Chondrocyte (in vitro differentiated cells): ENCODE results near the gene ANO4. TPM values are rescaled to one million over a fixed set of nuclear protein-coding genes. Genes with fewer than 3 reads are reported as not detected.

Experiments used
- DNase-seq: peaks from one replicate; pipeline ENCODE4 v3.0.0; 2021; ENCODE audit warnings: mixed read lengths, low spot score
- H3K27ac Mint-ChIP-seq: one replicate; pipeline ENCODE4 v1.8.0; 2021; ENCODE audit warnings: mild to moderate bottlenecking, moderate library complexity, mixed read lengths; ENCODE audit not compliant: unreplicated experiment
- H3K27me3 Mint-ChIP-seq: 2 replicates; pipeline ENCODE4 v1.8.0; 2021; ENCODE audit warnings: low read depth, mixed read lengths
- H3K36me3 Mint-ChIP-seq: 2 replicates; pipeline ENCODE4 v1.8.0; 2021; ENCODE audit warnings: low read depth, mixed read lengths
- H3K4me1 Mint-ChIP-seq: 2 replicates; pipeline ENCODE4 v1.8.0; 2021; ENCODE audit warnings: low read depth, mild to moderate bottlenecking, mixed read lengths
- H3K4me3 Mint-ChIP-seq: one replicate; pipeline ENCODE4 v1.8.0; 2021; ENCODE audit warnings: mild to moderate bottlenecking, moderate library complexity, mixed read lengths; ENCODE audit not compliant: unreplicated experiment
- H3K9me3 Mint-ChIP-seq: 2 replicates; pipeline ENCODE4 v1.8.0; 2021; ENCODE audit warnings: low read depth, mixed read lengths
- total RNA-seq: library from RNA; stranded (reverse); gene quantifications from 3 replicates; pipeline ENCODE4 v1.2.1, GENCODE V29; 2021
- TF ChIP-seq, protein P1 (sequence below): fragments of 200-600 bp; sonication (generic); IDR thresholded peaks from 2 replicates; pipeline ENCODE4 v1.5.0; 2021; ENCODE audit warnings: antibody characterized with exemption, mild to moderate bottlenecking, moderate library complexity

ANO4 gene
- total RNA-seq, 1 donor from 2014 or later = 9.2 TPM

GRCh38 chr12:100823963-100824362 is 29.4 kb downstream of the ANO4 start:
- peak overlapping the region; percentile 70 for H3K27ac Mint-ChIP-seq
- peaks cover 7% of the 10 kb centered on the region for H3K4me1 Mint-ChIP-seq
- no peaks in the 10 kb centered on the region for H3K27me3 Mint-ChIP-seq
- TF ChIP-seq, protein P1, sequence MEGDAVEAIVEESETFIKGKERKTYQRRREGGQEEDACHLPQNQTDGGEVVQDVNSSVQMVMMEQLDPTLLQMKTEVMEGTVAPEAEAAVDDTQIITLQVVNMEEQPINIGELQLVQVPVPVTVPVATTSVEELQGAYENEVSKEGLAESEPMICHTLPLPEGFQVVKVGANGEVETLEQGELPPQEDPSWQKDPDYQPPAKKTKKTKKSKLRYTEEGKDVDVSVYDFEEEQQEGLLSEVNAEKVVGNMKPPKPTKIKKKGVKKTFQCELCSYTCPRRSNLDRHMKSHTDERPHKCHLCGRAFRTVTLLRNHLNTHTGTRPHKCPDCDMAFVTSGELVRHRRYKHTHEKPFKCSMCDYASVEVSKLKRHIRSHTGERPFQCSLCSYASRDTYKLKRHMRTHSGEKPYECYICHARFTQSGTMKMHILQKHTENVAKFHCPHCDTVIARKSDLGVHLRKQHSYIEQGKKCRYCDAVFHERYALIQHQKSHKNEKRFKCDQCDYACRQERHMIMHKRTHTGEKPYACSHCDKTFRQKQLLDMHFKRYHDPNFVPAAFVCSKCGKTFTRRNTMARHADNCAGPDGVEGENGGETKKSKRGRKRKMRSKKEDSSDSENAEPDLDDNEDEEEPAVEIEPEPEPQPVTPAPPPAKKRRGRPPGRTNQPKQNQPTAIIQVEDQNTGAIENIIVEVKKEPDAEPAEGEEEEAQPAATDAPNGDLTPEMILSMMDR = no peak
- DNase-seq = no peak
- no peaks in the 10 kb centered on the region for H3K36me3 Mint-ChIP-seq
- H3K9me3 Mint-ChIP-seq = no peaks in the 10 kb centered on the region
- H3K4me3 Mint-ChIP-seq = no peak overlapping the region

- H3K27ac Mint-ChIP-seq = no peak overlapping the region
- no peaks in the 10 kb centered on the region for H3K36me3 Mint-ChIP-seq
- no peak for DNase-seq
- no peaks in the 10 kb centered on the region for H3K27me3 Mint-ChIP-seq
- TF ChIP-seq, protein P1 = no peak
- H3K9me3 Mint-ChIP-seq = no peaks in the 10 kb centered on the region
- peaks cover 7% of the 10 kb centered on the region for H3K4me1 Mint-ChIP-seq
- no peak overlapping the region for H3K4me3 Mint-ChIP-seq
Measured at GRCh38 chr12:100824476-100824875, 29.9 kb downstream of the ANO4 start.

DNA sequence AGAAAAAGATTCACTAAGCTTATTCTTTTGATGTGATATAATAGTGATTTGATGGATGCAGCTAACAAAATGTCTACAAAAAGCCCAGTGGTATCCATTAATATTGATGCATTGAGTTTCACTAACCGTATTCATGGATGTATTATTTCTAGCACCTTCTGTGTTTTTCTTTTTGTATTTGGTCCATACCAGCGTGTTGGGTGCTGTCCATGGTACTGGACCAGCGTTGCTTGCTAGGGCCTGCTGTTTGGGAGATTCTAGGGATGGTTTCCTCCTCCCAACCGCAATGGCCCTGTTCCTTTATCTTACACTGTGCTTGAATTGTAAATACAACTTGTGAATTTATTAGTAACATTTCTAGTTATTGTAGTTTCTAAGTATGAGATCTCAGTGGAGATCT is 31.7 kb downstream of the ANO4 start:
- Mint-ChIP-seq H3K4me3 (peak overlapping the region; percentile 11), H3K4me1 (peaks cover 7% of the 10 kb centered on the region), H3K27me3 (no peaks in the 10 kb centered on the region), H3K36me3 (no peaks in the 10 kb centered on the region), H3K27ac (no peak overlapping the region), H3K9me3 (no peaks in the 10 kb centered on the region)
- DNase-seq = no peak
- TF ChIP-seq, protein P1 = no peak

DNA sequence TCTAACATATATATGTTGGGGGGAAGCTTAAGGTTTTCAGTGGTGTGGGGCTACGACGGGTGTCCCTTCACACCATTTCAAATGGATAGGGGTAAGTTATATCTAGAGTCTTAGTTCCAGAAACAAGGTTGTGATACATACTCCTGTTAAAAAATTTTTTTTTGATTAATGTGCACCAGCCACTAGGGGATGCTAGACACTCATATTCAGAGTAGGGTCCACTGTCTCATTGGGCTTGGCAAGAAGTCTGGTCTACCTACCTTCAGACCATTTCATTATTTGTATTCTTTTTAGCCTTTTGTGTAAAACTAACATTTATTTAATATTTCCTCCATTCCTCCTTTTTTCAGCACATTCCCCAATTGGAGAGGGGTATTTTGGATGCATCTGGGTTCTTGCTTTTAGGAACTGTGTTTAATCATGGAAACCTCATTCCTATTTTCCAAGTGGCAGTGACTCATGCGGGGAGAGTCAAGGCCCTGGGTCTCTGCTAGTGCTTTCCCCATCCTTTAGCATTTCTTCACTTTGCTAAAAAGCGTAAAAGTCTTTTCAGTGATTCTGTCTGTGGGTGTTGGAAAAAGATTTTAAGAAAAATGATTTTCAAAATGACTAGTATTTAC is 33.4 kb downstream of the ANO4 start:
- TF ChIP-seq, protein P1 = peak; percentile 87
- H3K27ac Mint-ChIP-seq = no peak overlapping the region
- H3K27me3 Mint-ChIP-seq = no peaks in the 10 kb centered on the region
- peaks cover 7% of the 10 kb centered on the region for H3K4me1 Mint-ChIP-seq
- no peaks in the 10 kb centered on the region for H3K9me3 Mint-ChIP-seq
- H3K36me3 Mint-ChIP-seq = no peaks in the 10 kb centered on the region
- H3K4me3 Mint-ChIP-seq = no peak overlapping the region
- no peak for DNase-seq

DNA sequence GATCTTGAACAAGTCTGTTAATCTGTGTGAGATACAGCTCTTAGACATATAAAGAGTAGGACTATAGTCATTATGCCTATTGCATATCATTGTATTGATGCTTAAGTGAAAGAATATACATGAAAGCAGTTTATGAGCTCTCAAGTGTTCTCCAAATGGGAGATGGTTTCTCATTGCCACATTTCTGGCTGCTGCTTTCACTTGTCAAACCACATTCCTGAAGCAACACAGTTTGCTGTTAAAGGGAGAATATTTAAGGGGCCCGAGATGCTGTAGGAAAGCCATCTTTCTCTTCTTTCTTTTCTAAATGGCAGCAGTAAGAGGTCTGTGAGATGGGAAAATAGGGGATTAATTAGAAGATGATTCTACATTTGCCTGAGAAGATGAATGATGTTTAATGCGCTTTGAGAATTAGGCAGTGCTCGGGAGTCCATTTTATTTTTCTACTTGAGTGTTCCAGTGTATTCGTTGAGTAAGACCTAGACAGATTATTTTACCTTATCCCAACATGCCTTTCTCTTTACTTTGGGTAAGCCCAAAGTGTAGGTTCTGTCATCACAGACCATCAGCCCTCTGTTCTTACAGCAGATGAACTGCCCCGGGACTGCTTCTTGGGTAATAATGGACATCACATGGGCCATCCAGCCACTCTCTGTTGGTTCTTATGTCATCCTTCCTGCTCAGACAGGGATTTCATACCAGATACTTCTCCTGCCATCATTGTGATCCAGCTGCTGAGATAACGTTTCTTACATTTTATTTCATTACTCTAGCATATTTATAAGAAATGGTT is 35.6 kb downstream of the ANO4 start:
- no peaks in the 10 kb centered on the region for H3K9me3 Mint-ChIP-seq
- no peaks in the 10 kb centered on the region for H3K36me3 Mint-ChIP-seq
- TF ChIP-seq, protein P1 = no peak
- no peak for DNase-seq
- H3K27ac Mint-ChIP-seq = no peak overlapping the region
- H3K27me3 Mint-ChIP-seq = no peaks in the 10 kb centered on the region
- H3K4me1 Mint-ChIP-seq = no peaks in the 10 kb centered on the region
- H3K4me3 Mint-ChIP-seq = no peak overlapping the region
